HEK293 (cell line): ENCODE measurements around the gene TMEM198.

ENCODE experiments used
- CTCF ChIA-PET: fragments of 350-600 bp; formaldehyde crosslinking; extraction: SDS; loops from one replicate; lab custom pipeline; 2021; ENCODE audit warnings: antibody characterized with exemption; lab: Yijun Ruan, JAX
- POLR2A ChIA-PET: fragments of 300-600 bp; formaldehyde crosslinking; extraction: SDS; loops from one replicate; lab custom pipeline; 2020; ENCODE audit warnings: antibody characterized with exemption, inconsistent platforms; lab: Yijun Ruan, JAX
- H3K27ac ChIP-seq: fragments of 200-500 bp; sonication (Bioruptor generic); 2 replicates; pipeline ENCODE4 v1.5.1; 2014; ENCODE audit warnings: low read depth, low read length, control low read depth, inconsistent platforms; ENCODE audit errors: extremely low read depth
- H3K36me3 ChIP-seq, 2 experiments: fragments of 200-500 bp in 1 of 2; sonication (Bioruptor generic) in 1 of 2; 1 replicate in 1 of 2; 2 replicates in 1 of 2; pipeline ENCODE4 v1.5.1; 2014 to 2017; ENCODE audit warnings: inconsistent platforms in 2 of 2, low read length in 2 of 2; ENCODE audit not compliant: control insufficient read depth in 2 of 2, insufficient read depth in 1 of 2
- H3K4me1 ChIP-seq: fragments of 200-500 bp; sonication (Bioruptor generic); 2 replicates; pipeline ENCODE4 v1.5.1; 2014; ENCODE audit warnings: mild to moderate bottlenecking, low read length, inconsistent platforms; ENCODE audit not compliant: control insufficient read depth, insufficient read depth
- H3K4me3 ChIP-seq: 2 replicates; pipeline ENCODE4 v1.5.1; 2011; ENCODE audit warnings: low read depth, mild to moderate bottlenecking, control low read depth, low read length, moderate library complexity
- H3K9me3 ChIP-seq: fragments of 200-500 bp; sonication (Bioruptor generic); 2 replicates; pipeline ENCODE4 v1.5.1; 2014; ENCODE audit warnings: low read depth, low read length, inconsistent platforms; ENCODE audit not compliant: control insufficient read depth, insufficient read depth
- CTCF ChIP-seq: fragments of 450-650 bp; formaldehyde crosslinking; IDR thresholded peaks from 2 replicates; pipeline ENCODE4 v1.5.1; 2016; ENCODE audit warnings: missing biosample characterization, missing genetic modification characterization
- ELK4 ChIP-seq: IDR thresholded peaks from 2 replicates; pipeline ENCODE4 v1.6.1; 2011; ENCODE audit warnings: mild to moderate bottlenecking, low read depth, low read length, borderline replicate concordance
- MZF1 ChIP-seq: fragments of 450-650 bp; formaldehyde crosslinking; IDR thresholded peaks from 2 replicates; pipeline ENCODE4 v1.5.1; 2017; ENCODE audit warnings: missing biosample characterization, missing genetic modification characterization, borderline replicate concordance
- PBX3 ChIP-seq: sonication (generic); formaldehyde crosslinking; IDR thresholded peaks from 2 replicates; pipeline ENCODE4 v1.8.1; 2022; ENCODE audit warnings: mild to moderate bottlenecking, moderate library complexity, missing genetic modification reagents
- PRDM1 ChIP-seq: fragments of 450-650 bp; formaldehyde crosslinking; IDR thresholded peaks from 2 replicates; pipeline ENCODE4; 2016; ENCODE audit warnings: missing biosample characterization, missing genetic modification characterization
- RBAK ChIP-seq: fragments of 450-650 bp; formaldehyde crosslinking; IDR thresholded peaks from 2 replicates; pipeline ENCODE4 v1.5.1; 2016; ENCODE audit warnings: missing biosample characterization, missing genetic modification characterization
- ZBTB7A ChIP-seq: fragments of 450-650 bp; formaldehyde crosslinking; IDR thresholded peaks from 2 replicates; pipeline ENCODE4 v1.5.1; 2016; ENCODE audit warnings: low read depth, missing biosample characterization, missing genetic modification characterization
- ZNF121 ChIP-seq: fragments of 450-650 bp; formaldehyde crosslinking; IDR thresholded peaks from 2 replicates; pipeline ENCODE4 v1.5.1; 2016; ENCODE audit warnings: missing biosample characterization, missing genetic modification characterization
- ZNF148 ChIP-seq: fragments of 450-650 bp; formaldehyde crosslinking; IDR thresholded peaks from 2 replicates; pipeline ENCODE4 v1.5.0; 2017; ENCODE audit warnings: missing biosample characterization, missing genetic modification characterization, borderline replicate concordance
- ZNF175 ChIP-seq: fragments of 450-650 bp; formaldehyde crosslinking; IDR thresholded peaks from 2 replicates; pipeline ENCODE4 v1.5.1; 2016; ENCODE audit warnings: missing biosample characterization, missing genetic modification characterization
- ZNF266 ChIP-seq: fragments of 450-650 bp; formaldehyde crosslinking; IDR thresholded peaks from 2 replicates; pipeline ENCODE4 v1.5.1; 2016; ENCODE audit warnings: missing biosample characterization, missing genetic modification characterization, low read depth
- ZNF302 ChIP-seq: fragments of 450-650 bp; formaldehyde crosslinking; IDR thresholded peaks from 2 replicates; pipeline ENCODE4 v1.5.1; 2016; ENCODE audit warnings: missing biosample characterization, missing genetic modification characterization, low read depth
- ZNF449 ChIP-seq: fragments of 450-650 bp; formaldehyde crosslinking; IDR thresholded peaks from 2 replicates; pipeline ENCODE4 v1.5.1; 2017; ENCODE audit warnings: missing biosample characterization, mild to moderate bottlenecking, missing genetic modification characterization, moderate library complexity
- ZNF488 ChIP-seq: fragments of 450-650 bp; formaldehyde crosslinking; IDR thresholded peaks from 2 replicates; pipeline ENCODE4 v1.5.1; 2016; ENCODE audit warnings: missing biosample characterization, missing genetic modification characterization
- ZNF596 ChIP-seq: fragments of 450-650 bp; IDR thresholded peaks from 2 replicates; pipeline ENCODE4 v1.5.0; 2018; ENCODE audit warnings: missing biosample characterization, mild to moderate bottlenecking, missing genetic modification characterization, moderate library complexity
- ZNF658 ChIP-seq: fragments of 450-650 bp; formaldehyde crosslinking; IDR thresholded peaks from 2 replicates; pipeline ENCODE4; 2016; ENCODE audit warnings: missing biosample characterization, missing genetic modification characterization
- ZSCAN18 ChIP-seq: fragments of 450-650 bp; formaldehyde crosslinking; IDR thresholded peaks from 2 replicates; pipeline ENCODE4 v1.5.1; 2016; ENCODE audit warnings: missing biosample characterization, missing genetic modification characterization
- ZSCAN30 ChIP-seq: fragments of 450-650 bp; IDR thresholded peaks from 2 replicates; pipeline ENCODE4 v1.5.1; 2018; ENCODE audit warnings: missing biosample characterization, mild to moderate bottlenecking, missing genetic modification characterization, moderate library complexity
- TF ChIP-seq, protein P1 (sequence below): fragments of 450-650 bp; formaldehyde crosslinking; IDR thresholded peaks from 2 replicates; pipeline ENCODE4 v1.5.1; 2016; ENCODE audit warnings: missing biosample characterization, missing genetic modification characterization

The TMEM198 gene

DNA sequence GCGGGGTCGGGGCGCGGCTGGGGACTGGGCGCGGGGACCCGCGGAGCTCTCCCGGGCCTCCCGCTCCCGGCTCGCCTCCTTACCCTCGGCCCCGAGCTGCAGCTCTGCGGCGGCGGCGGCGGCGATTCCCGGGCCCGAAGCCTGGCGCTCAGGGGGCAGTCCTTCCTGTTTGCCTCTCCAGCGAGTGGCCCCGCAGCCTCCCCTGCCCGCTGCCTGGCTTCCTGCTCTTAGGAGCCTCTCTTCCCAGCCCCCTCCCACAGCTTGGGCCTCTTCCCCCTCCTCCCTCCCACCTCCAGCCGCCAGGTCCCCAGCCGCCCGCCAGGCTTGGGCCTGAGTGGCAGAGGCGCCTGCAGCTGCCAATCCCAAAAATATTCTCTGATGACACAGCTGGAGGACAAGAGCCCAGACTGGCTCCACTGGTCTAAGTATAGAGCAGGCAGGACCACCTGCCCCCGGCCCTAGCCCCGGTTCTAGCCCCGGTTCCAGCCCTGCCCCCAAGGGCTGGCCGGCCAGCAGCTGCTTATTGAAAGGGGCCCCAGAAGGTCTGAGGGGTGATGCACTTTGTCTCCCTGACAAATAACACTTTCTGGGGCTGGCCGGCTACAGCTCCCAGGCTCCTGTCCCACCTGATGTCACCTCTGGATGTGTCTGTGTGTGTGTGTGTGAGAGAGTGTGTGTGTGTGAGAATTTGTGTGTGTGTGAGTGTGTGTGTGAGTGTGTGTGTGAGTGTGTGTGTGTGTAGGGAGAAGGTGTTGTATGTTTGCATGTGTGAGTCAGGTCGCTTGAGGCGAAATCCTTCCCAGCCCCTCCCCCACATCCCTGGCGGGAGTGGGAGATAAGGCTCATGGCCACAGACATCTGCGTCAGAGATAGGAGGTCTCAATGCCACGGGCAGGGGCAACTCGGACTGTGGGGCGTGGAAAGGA is 27.7 kb downstream of the TMEM198 start, which contains the start of gene OBSL1:
TSS of gene OBSL1 (minus strand) at position 229 of the 926 bp plus-strand sequence. CDS start 307 bp downstream, outside the sequence.
- peaks cover 0 to 35% of the 10 kb centered on the region in 2 experiments; a peak in 1 of 3 replicates for H3K36me3 ChIP-seq
- peak within 1 kb of the TSS; percentile 86 for H3K27ac ChIP-seq
- no peaks in the 10 kb centered on the region for H3K9me3 ChIP-seq
- CTCF ChIA-PET, result interaction anchor here (0.7 to 3.5 kb wide), 8 partner anchors 11 to 1200 kb away, joined by 3 to 32 read pairs (median 4); no protein-coding TSS in a partner anchor
- H3K4me1 ChIP-seq, result peaks cover 14% of the 10 kb centered on the region
- POLR2A ChIA-PET, result interaction anchor here (0.6 to 2.5 kb wide), 13 partner anchors 11 to 292 kb away, joined by 3 to 44 read pairs (median 5); partner anchors contain the start of genes CHPF, STK11IP and TMEM198
- peak within 1 kb of the TSS; percentile 91 for H3K4me3 ChIP-seq
- TF ChIP-seq CTCF (tag by site-specific recombination) (no peak; the same call in 1 of the 2 replicates), ZBTB7A (peak; percentile 20; the same call in 1 of the 2 replicates), ZSCAN18 (tag by site-specific recombination) (peak; percentile 91; the same call in 1 of the 2 replicates), ZSCAN30 (tag by site-specific recombination) (no peak), ZNF175 (tag by site-specific recombination) (no peak), ZNF148 (peak; percentile 98), RBAK (tag by site-specific recombination) (peak; percentile 77; the same call in 1 of the 2 replicates), ZNF658 (tag by site-specific recombination) (no peak), ZNF121 (tag by site-specific recombination) (no peak), ELK4 (no peak), ZNF266 (tag by site-specific recombination) (no peak), ZNF302 (tag by site-specific recombination) (no peak), ZNF488 (tag by site-specific recombination) (peak; percentile 47; the same call in 1 of the 2 replicates), PBX3 (no peak), PRDM1 (tag by site-specific recombination) (peak; percentile 88), ZNF449 (tag by site-specific recombination) (no peak), MZF1 (tag by site-specific recombination) (no peak; the same call in 1 of the 2 replicates), ZNF596 (tag by site-specific recombination) (no peak)
- TF ChIP-seq, protein P1, sequence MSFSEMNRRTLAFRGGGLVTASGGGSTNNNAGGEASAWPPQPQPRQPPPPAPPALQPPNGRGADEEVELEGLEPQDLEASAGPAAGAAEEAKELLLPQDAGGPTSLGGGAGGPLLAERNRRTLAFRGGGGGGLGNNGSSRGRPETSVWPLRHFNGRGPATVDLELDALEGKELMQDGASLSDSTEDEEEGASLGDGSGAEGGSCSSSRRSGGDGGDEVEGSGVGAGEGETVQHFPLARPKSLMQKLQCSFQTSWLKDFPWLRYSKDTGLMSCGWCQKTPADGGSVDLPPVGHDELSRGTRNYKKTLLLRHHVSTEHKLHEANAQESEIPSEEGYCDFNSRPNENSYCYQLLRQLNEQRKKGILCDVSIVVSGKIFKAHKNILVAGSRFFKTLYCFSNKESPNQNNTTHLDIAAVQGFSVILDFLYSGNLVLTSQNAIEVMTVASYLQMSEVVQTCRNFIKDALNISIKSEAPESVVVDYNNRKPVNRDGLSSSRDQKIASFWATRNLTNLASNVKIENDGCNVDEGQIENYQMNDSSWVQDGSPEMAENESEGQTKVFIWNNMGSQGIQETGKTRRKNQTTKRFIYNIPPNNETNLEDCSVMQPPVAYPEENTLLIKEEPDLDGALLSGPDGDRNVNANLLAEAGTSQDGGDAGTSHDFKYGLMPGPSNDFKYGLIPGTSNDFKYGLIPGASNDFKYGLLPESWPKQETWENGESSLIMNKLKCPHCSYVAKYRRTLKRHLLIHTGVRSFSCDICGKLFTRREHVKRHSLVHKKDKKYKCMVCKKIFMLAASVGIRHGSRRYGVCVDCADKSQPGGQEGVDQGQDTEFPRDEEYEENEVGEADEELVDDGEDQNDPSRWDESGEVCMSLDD (tag by site-specific recombination), result peak; percentile 95
